DOHH2 (cell line): ENCODE results near the gene ADCY5.
"Not testable (repeated sequence)": the region's sequence is repeated elsewhere in the genome, so short reads cannot be mapped to it uniquely, and the experiment has no call there.

Experiments
- CTCF ChIP-seq: fragments of 200-600 bp; sonication (generic); IDR thresholded peaks from one replicate; pipeline ENCODE4 v1.5.1; 2014; ENCODE audit warnings: antibody characterized with exemption, mild to moderate bottlenecking, low read depth, low read length; ENCODE audit not compliant: poor library complexity, severe bottlenecking
- EZH2phosphoT487 ChIP-seq: fragments of 200-600 bp; sonication (generic); IDR thresholded peaks from 2 replicates; pipeline ENCODE4 v1.6.1; 2017; ENCODE audit warnings: borderline replicate concordance, mild to moderate bottlenecking, antibody characterized with exemption, low read length, moderate library complexity, mixed read lengths

- not testable (repeated sequence) for TF ChIP-seq EZH2phosphoT487, CTCF
Observed at GRCh38 chr3:123239186-123239585, 209.7 kb downstream of the ADCY5 start.
